Vagina (tissue), 2 donors: Measurements from ENCODE around the gene RAB3IL1. TPM values are rescaled to one million over a fixed set of nuclear protein-coding genes. Genes with fewer than 3 reads are reported as not detected.
A peak's percentile ranks its signal among the peaks of the same experiment; 100 is the strongest.

Source experiments
- DNase-seq, 2 donors: peaks; one replicate each; pipeline ENCODE4 v3.0.0-alpha.2; 2017; ENCODE audit errors: extremely low spot score in 2 of 2
- H3K27ac ChIP-seq: fragments of 200-600 bp; sonication (generic); one replicate; pipeline ENCODE4 v1.5.1; 2019
- H3K27me3 ChIP-seq: fragments of 200-600 bp; sonication (generic); one replicate; pipeline ENCODE4 v1.5.1; 2019
- H3K36me3 ChIP-seq, 2 donors: fragments of 200-600 bp; sonication (generic); one replicate each; pipeline ENCODE4 v1.5.1; 2017 to 2019
- H3K4me1 ChIP-seq: fragments of 200-600 bp; sonication (generic); one replicate; pipeline ENCODE4 v1.5.1; 2019
- H3K4me3 ChIP-seq, 2 donors: fragments of 200-600 bp; sonication (generic); 1 replicate in 1 of 2; 2 replicates in 1 of 2; pipeline ENCODE4 v1.5.1; 2016 to 2019
- H3K9me3 ChIP-seq: fragments of 200-600 bp; sonication (generic); one replicate; pipeline ENCODE4 v1.5.1; 2019
- POLR2A ChIP-seq, 2 donors: fragments of 450-650 bp; IDR thresholded peaks; one replicate each; pipeline ENCODE4 v1.6.1; 2017; ENCODE audit warnings: antibody characterized with exemption in 2 of 2, mild to moderate bottlenecking in 2 of 2, moderate library complexity in 2 of 2
- POLR2AphosphoS5 ChIP-seq, 2 donors: sonication (generic); formaldehyde crosslinking; IDR thresholded peaks; one replicate each; pipeline ENCODE4 v1.9.0; 2017; ENCODE audit warnings: antibody characterized with exemption in 2 of 2, mild to moderate bottlenecking in 2 of 2, low read depth in 1 of 2; ENCODE audit not compliant: insufficient read depth in 1 of 2
- intact Hi-C: fragments of 100-400 bp; cut with DNase I; formaldehyde crosslinking; loops from one replicate; pipeline ENCODE4 v1.15.1; 2023
- total RNA-seq: library from RNA; depleted of rRNA; stranded (reverse); fragments of >200 nt; gene quantifications from one replicate; pipeline ENCODE4 v1.2.3, GENCODE V29; 2016
- TF ChIP-seq, protein P1 (sequence below), 3 experiments: fragments of 450-650 bp in 2 of 3; fragments of 200-600 bp in 1 of 3; sonication (generic) in 1 of 3; IDR thresholded peaks; one replicate each; pipeline ENCODE4 v1.5.1; 2017 to 2019; ENCODE audit warnings: antibody characterized with exemption in 3 of 3, mild to moderate bottlenecking in 2 of 3, moderate library complexity in 2 of 3

The RAB3IL1 gene
- total RNA-seq, 1 donor from 2014 or later, result 32.2 TPM

DNA sequence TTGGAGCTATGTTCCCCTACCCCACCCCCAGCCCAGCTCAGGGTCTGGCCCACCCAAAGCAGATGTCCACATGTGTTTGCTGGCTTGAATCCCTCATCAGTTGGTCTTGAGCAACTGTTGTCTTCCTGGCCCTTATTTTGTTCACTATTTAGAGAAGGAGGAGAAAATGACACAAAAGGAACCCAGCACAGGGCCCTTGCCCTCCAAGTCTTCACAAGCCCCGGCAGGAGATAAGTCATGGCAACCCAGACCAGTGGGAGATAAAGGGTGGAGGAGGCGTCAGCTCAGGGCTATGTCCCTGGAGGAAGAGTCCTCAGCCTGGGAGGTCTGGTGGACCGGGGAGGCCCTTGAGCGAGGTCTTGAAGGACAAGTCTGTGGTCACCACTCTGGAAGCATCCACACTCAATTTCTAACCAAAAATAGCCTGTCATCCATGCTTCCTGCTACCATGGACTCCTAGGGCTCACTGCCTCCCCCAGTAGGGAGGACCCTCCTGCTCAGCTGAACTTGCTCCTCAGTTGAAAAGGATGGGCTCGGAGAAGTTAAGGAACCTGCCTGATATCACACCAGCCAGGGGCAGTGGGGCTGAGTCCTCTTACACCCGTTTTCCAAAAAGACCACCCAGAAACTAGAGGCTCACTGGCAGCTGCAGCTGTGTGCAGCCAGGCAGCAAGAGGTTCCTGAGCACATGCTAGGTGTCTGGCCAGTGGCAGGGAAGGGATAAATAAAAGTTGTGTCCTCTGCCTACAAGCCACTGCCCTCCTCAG, 1.8 kb upstream of the RAB3IL1 start:
- Histone ChIP-seq H3K27ac (peak overlapping the region; percentile 85), H3K36me3 (no peaks in the 10 kb centered on the region), H3K4me1 (peaks cover 65% of the 10 kb centered on the region), H3K27me3 (no peaks in the 10 kb centered on the region), H3K4me3 (no peak overlapping the region), H3K9me3 (no peaks in the 10 kb centered on the region)
- no peak for DNase-seq
- TF ChIP-seq, protein P1, sequence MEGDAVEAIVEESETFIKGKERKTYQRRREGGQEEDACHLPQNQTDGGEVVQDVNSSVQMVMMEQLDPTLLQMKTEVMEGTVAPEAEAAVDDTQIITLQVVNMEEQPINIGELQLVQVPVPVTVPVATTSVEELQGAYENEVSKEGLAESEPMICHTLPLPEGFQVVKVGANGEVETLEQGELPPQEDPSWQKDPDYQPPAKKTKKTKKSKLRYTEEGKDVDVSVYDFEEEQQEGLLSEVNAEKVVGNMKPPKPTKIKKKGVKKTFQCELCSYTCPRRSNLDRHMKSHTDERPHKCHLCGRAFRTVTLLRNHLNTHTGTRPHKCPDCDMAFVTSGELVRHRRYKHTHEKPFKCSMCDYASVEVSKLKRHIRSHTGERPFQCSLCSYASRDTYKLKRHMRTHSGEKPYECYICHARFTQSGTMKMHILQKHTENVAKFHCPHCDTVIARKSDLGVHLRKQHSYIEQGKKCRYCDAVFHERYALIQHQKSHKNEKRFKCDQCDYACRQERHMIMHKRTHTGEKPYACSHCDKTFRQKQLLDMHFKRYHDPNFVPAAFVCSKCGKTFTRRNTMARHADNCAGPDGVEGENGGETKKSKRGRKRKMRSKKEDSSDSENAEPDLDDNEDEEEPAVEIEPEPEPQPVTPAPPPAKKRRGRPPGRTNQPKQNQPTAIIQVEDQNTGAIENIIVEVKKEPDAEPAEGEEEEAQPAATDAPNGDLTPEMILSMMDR (IDR thresholded peaks at IDR 0.05), result no peak
- no peak for TF ChIP-seq POLR2A (IDR thresholded peaks at IDR 0.05)
- intact Hi-C loops, result no loop called here

DNA sequence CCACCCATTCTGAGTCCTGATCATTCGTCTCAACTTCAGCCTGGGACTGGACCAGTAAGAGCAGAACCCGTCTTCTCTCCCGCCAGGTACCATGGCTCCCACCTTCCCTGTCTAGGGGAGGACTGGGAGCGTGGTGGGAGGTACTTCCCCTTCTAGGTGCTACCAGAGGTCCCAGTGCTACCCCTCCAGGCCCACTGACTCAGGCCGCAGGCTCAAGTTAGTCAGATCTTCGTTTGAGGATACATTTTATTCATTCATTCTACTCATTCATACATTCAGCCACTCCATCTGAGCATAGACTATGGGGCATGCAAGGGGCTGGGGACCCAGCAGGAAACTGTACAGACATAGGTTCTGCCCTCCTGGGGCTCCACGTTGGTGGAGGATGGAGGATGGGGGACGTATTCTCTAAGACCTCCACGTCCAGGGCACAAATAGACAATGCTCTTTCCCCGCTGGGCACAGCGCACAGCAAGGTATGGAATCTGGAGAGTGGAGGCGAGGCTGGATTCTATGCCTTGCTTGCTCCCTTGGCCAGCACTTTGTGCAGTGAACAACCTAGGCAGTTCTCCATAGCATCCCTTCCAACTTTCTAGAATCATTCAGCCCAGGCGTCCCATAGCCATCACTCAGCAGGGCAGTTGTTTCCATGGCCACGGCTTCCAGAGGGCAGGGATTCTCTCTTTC, 1.0 kb upstream of the RAB3IL1 start:
- H3K27ac ChIP-seq, result peak overlapping the region; percentile 85
- peak in 1 of 2 donors; percentile 88 for DNase-seq
- no peaks in the 10 kb centered on the region for H3K9me3 ChIP-seq
- H3K36me3 ChIP-seq, result no peaks in the 10 kb centered on the region
- no peaks in the 10 kb centered on the region for H3K27me3 ChIP-seq
- intact Hi-C loops, result no loop called here
- peaks cover 61% of the 10 kb centered on the region for H3K4me1 ChIP-seq
- H3K4me3 ChIP-seq, result peak overlapping the region in 1 of 2 donors; percentile 62
- TF ChIP-seq, protein P1 (IDR thresholded peaks at IDR 0.05), result no peak

DNA sequence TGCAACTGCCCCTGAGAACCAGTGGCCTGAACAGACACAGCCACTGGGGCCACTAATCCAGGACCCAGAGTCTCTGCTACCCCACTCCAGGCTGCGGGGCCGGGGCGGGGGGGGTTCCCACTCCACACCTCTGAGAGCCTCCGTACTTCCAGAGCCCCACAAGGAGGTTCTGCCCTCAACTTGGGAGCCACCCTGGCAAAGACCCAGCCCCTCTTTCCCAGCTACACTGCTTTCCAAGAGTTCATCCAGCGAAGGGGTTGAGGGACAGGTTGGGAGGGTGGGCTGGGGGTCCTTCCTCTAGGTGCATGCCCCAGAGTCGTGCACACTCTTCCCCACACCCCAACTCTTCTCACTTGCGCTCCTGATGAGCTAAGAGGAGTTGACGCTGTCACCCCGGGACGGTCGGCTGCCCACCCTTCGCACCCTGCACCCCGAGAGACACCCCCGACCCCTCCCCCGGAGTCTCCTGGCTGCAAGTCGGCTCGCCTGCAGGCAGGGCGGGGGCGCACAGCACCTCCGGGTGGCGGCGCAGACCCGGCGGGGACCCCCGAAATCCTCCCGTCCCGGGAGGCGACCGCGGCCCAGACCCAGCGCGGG, 531 bp downstream of the RAB3IL1 start:
- Histone ChIP-seq H3K4me1 (peaks cover 62% of the 10 kb centered on the region), H3K4me3 (peak overlapping the region; percentile 62 to 79)
- peak in 1 of 2 donors; percentile 88 for DNase-seq

DNA sequence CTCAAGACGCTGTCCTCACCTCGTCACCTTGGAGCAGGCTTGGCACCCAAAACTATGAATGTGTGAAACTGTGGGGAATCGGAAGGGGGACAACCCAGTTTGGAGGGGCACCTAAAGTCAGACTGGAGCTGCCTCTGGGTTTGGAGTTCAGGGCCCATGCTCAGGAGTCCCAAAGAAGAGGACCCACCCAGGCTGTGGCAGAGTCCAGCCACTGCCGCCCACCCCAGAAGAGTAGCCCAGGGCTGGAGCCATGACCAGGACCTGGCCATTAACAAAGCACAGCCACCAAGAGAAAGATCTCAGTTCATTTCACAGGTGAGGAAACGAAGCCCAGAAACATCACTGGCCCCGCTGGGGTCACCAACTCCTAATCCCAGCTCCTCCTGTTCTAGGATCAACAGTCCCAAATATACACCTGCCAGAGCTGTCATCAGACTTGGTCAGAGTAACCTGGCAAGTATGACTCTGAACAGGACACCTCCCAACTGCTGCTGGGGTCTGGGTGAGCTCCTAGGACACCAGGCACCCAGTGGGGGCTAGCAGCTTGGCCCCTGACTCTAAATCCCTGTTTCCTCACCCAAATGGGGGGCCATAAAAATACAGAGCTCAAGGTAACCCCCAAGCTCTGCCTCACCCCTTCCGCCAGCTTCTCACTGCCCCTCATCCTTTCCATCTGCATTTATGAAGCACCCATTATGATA, 2.7 kb downstream of the RAB3IL1 start:
- H3K27ac ChIP-seq, result peak overlapping the region; percentile 85
- H3K4me1 ChIP-seq, result peaks cover 77% of the 10 kb centered on the region

More for the DNA sequence above, 531 bp downstream of the RAB3IL1 start:
- Histone ChIP-seq H3K27ac (peak overlapping the region; percentile 85), H3K9me3 (no peaks in the 10 kb centered on the region), H3K36me3 (no peaks in the 10 kb centered on the region), H3K27me3 (no peaks in the 10 kb centered on the region)
- intact Hi-C loops, result no loop called here
- TF ChIP-seq POLR2A (IDR thresholded peaks at IDR 0.05), result no peak

DNA sequence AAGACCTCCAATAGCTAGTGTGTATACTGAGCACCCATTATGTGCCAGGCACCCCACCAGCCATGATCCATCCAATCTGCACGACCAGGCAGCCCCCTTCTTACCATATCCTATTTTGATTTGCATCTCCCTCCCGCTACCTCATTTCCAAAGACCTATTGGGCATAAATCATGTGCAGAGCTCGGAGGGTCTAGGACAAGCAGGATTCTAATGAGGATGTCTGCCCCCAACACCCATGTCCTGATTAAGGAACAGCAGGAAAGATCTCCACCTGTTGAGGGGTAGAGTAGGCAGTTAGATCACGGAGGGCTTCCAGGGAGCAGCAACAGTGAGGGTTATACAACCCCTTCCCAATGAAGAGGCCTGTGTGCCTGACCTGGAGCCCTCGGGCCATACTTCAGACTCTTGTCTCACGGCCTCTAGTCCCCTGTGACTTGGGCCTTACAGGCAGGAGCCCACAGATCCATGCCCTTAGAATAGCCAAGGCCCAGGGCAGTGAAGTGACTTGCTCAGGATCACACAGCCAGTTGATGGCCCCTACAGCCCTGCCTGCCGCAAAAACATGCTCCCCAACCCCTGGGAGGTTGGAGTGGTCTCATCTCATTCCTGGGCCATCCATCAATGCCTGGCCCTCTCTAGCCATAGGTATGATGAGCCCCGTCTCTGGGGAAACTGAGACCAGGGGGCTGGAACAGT, 3.5 kb downstream of the RAB3IL1 start:
- H3K4me3 ChIP-seq, result no peak overlapping the region
- H3K27me3 ChIP-seq, result no peaks in the 10 kb centered on the region
- intact Hi-C loops, result no loop called here
- TF ChIP-seq, protein P1 (IDR thresholded peaks at IDR 0.05), result no peak
- TF ChIP-seq POLR2A (IDR thresholded peaks at IDR 0.05) (no peak), POLR2AphosphoS5 (IDR thresholded peaks at IDR 0.05; ENCODE audit: insufficient read depth in 1 of 2, low read depth in 1 of 2) (no peak)
- H3K4me1 ChIP-seq, result peaks cover 77% of the 10 kb centered on the region
- DNase-seq, result no peak
- H3K9me3 ChIP-seq, result no peaks in the 10 kb centered on the region
- no peaks in the 10 kb centered on the region for H3K36me3 ChIP-seq
- peak overlapping the region; percentile 85 for H3K27ac ChIP-seq

More for the DNA sequence above, 2.7 kb downstream of the RAB3IL1 start:
- H3K36me3 ChIP-seq, result no peaks in the 10 kb centered on the region
- H3K27me3 ChIP-seq, result no peaks in the 10 kb centered on the region
- no peaks in the 10 kb centered on the region for H3K9me3 ChIP-seq
- intact Hi-C loops, result no loop called here
- TF ChIP-seq POLR2A (IDR thresholded peaks at IDR 0.05) (no peak), POLR2AphosphoS5 (IDR thresholded peaks at IDR 0.05; ENCODE audit: insufficient read depth in 1 of 2, low read depth in 1 of 2) (no peak)
- H3K4me3 ChIP-seq, result peak overlapping the region in 1 of 2 donors; percentile 2
- peak in 1 of 2 donors; percentile 85 for DNase-seq
